NB4 (cell line): ENCODE data around the gene MYCBPAP.
"Not testable (repeated sequence)": the region's sequence is repeated elsewhere in the genome, so short reads cannot be mapped to it uniquely, and the experiment has no call there.

Source experiments
- DNase-seq: peaks from one replicate; pipeline ENCODE4 v3.0.0; 2010; ENCODE audit warnings: low read depth
- H3K4me3 ChIP-seq: one replicate; pipeline ENCODE4 v1.5.1; 2011; ENCODE audit warnings: mild to moderate bottlenecking, low read depth, low read length, moderate library complexity
- MYC ChIP-seq: IDR thresholded peaks from 2 replicates; pipeline ENCODE4 v1.6.1; 2011; ENCODE audit warnings: low read depth, low read length
- POLR2A ChIP-seq: IDR thresholded peaks from 2 replicates; pipeline ENCODE4 v1.6.1; 2011; ENCODE audit warnings: mild to moderate bottlenecking; ENCODE audit not compliant: insufficient read length; ENCODE audit errors: extremely low read depth
- TF ChIP-seq, protein P1 (sequence below): IDR thresholded peaks from one replicate; pipeline ENCODE4 v1.5.1; 2012; ENCODE audit warnings: low read depth, low read length
- TF ChIP-seq, protein P2 (sequence below): IDR thresholded peaks from 2 replicates; pipeline ENCODE4 v1.6.1; 2011; ENCODE audit warnings: low read depth, low read length

Gene MYCBPAP

DNA sequence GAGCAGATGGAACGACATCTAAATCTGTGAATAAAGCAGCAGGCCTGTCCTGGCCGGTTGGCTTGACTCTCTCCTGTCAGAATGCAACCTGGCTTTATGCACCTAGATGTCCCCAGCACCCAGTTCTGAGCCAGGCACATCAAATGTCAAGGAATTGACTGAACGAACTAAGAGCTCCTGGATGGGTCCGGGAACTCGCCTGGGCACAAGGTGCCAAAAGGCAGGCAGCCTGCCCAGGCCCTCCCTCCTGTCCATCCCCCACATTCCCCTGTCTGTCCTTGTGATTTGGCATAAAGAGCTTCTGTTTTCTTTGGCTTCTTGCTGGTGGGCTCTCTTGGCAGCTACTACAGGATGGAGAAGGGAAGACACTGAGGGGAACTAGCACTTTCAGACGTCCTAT is 33.7 kb upstream of the MYCBPAP start:
- no peak for DNase-seq
- TF ChIP-seq, protein P1, sequence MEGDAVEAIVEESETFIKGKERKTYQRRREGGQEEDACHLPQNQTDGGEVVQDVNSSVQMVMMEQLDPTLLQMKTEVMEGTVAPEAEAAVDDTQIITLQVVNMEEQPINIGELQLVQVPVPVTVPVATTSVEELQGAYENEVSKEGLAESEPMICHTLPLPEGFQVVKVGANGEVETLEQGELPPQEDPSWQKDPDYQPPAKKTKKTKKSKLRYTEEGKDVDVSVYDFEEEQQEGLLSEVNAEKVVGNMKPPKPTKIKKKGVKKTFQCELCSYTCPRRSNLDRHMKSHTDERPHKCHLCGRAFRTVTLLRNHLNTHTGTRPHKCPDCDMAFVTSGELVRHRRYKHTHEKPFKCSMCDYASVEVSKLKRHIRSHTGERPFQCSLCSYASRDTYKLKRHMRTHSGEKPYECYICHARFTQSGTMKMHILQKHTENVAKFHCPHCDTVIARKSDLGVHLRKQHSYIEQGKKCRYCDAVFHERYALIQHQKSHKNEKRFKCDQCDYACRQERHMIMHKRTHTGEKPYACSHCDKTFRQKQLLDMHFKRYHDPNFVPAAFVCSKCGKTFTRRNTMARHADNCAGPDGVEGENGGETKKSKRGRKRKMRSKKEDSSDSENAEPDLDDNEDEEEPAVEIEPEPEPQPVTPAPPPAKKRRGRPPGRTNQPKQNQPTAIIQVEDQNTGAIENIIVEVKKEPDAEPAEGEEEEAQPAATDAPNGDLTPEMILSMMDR = no peak
- no peak for TF ChIP-seq POLR2A
- TF ChIP-seq, protein P2, sequence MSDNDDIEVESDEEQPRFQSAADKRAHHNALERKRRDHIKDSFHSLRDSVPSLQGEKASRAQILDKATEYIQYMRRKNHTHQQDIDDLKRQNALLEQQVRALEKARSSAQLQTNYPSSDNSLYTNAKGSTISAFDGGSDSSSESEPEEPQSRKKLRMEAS = no peak
- no peak for TF ChIP-seq MYC
- H3K4me3 ChIP-seq = no peak overlapping the region

DNA sequence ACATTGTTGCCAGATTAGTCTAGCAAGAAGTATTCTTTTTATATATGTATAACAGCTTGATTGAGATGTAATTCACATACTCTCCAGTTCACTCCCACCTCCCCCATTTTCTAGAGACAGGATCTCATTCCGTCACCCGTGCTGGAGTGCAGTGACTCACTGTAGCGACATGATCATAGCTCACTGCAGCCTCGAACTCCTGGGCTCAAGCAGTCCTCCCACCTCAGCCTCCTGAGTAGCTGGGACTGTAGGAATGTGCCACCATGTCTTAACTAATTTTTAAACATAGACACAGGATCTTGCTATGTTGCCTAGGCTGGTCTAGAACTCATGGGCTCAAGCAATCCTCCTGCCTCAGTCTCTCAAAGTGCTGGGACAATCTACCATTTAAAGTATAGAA is 32.9 kb upstream of the MYCBPAP start:
- no peak for DNase-seq
- TF ChIP-seq MYC = no peak
- TF ChIP-seq, protein P1 = no peak
- TF ChIP-seq, protein P2 = no peak
- no peak for TF ChIP-seq POLR2A
- no peak overlapping the region for H3K4me3 ChIP-seq

DNA sequence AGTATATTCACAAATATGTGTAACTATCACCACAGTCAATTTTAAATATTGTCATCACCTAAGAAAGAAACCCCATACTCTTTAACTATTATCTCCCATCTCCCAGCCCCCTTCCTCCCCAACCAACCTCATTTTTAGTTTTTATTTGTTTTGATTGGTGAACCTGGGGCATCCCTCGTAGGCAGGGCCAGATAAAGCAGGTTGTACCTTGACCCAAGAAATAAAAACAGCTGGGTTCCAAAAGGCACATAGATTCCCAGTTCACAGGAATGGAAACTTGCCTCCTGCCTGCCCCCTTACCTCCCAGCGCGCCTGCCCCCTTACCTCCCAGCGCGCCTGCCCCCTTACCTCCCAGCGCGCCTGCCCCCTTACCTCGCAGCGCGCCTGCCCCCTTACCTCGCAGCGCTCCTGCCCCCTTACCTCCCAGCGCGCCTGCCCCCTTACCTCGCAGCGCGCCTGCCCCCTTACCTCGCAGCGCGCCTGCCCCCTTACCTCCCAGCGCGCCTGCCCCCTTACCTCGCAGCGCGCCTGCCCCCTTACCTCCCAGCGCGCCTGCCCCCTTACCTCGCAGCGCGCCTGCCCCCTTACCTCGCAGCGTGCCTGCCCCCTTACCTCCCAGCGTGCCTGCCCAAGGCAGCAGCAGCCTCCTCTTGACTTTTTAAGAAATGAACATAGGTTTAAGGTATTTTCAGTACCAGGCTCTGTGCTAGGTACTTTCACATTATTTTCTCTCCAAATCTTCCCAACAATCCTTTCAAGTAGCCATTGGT is 32.3 kb upstream of the MYCBPAP start:
- DNase-seq = not testable (repeated sequence)

DNA sequence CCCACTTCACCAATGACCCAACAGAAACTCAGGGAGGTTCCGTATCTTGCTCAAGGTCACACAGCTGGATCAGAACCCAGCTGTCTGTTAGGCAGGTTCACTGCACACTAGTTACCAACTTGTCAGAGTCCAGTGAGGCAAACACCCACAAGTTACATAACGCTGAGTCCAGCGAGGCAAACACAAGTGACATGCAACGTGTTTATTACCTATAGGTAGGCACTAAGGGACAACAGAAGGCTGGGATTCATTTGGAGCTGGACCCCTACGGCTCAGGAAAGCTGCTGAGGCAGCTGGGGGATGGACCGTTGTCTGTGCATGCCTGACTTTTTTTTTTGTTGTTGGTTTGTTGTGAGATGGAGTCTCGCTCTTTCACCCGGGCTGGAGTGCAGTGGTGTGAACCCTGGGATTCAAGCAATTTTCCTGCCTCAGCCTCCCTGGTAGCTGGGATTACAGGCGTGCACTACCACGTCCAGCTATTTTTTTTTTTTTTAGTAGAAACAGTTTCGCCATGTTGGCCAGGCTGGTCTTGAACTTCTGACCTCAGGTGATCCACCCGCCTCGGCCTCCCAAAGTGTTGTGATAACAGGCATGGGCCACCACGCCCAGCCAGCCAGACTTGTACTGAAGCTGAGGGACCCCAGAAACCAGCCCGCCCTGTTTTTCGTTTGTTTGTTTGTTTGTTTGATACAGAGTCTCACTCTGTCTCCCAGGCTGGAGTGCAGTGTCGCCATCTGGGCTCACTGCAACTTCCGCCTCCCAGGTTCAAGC is 31.5 kb upstream of the MYCBPAP start:
- TF ChIP-seq, protein P2 = no peak
- TF ChIP-seq MYC = no peak
- TF ChIP-seq, protein P1 = no peak
- TF ChIP-seq POLR2A = no peak
- DNase-seq = no peak
- no peak overlapping the region for H3K4me3 ChIP-seq

More for the DNA sequence above, 32.3 kb upstream of the MYCBPAP start:
- not testable (repeated sequence) for H3K4me3 ChIP-seq

DNA sequence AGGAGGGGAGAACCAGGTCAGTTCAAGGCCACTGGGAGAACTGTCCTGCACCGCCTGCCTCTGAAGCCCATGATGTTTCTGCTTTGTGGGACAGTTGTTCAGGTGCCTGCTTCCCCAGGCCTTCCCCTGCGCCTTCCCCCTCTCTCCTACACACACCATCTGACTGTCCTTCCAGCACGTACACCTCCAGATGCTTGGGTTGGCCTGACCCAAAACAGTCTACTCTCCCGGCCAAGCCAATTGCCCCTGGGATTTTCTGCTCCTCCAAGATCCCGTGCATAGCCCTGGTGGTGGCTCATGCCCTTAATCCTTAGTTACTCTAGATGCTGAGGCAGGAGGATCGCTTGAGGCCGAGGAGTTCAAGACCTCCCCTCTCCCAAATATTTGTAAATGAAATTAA is 30.3 kb upstream of the MYCBPAP start:
- peak overlapping the region; percentile 59 for H3K4me3 ChIP-seq
- DNase-seq = no peak
- TF ChIP-seq, protein P1 = no peak
- TF ChIP-seq POLR2A (no peak), MYC (no peak)
- TF ChIP-seq, protein P2 = no peak

DNA sequence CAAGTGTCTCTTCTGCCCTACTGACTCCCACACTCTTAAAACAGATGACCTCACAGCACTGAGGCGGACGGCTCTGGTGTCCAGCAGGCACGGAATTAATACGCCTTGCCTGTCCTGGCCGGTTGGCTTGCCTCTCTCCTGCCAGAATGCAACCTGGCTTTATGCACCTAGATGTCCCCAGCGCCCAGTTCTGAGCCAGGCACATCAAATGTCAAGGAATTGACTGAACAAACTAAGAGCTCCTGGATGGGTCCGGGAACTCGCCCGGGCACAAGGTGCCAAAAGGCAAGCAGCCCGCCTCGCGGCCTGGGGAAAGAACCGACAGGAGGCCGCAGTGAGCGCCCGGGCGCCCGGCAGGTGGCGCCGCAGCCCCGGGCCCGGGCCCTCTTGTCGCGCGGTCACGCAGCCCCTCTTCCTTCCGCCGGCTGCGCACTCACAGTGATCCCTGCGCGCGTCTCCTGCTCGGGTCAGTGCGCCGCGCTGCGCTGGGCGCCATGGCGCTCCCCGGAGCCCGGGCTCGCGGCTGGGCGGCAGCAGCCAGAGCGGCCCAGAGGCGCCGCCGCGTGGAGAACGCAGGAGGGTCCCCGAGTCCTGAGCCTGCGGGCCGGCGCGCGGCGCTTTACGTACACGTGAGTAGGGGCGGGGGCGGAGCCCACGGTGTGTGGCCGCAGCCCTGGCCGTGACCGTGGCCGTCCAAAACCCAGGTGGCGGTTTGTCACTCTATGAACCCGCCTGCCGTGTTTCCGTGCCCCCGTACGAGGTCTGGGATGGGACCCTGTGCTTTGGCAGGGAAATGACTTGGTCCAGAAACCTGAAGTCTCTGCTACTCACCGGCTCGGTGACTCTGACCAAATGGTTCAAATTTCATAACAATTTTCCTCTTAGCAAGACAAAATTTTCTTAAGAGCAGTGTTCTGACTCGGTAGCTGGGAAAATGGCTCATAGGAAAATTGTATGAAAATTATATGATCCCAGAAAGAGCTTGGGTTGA is 29.6 kb upstream of the MYCBPAP start, which contains the start of gene RSAD1:
Gene RSAD1, plus strand, starts transcription at position 470 of the 991 bp plus-strand sequence. Its CDS starts 25 bp downstream, at position 495.
- H3K4me3 ChIP-seq = peak within 1 kb of the TSS; percentile 85
- TF ChIP-seq, protein P2 = peak; percentile 70
- TF ChIP-seq POLR2A = peak; percentile 78
- peak; percentile 85 for TF ChIP-seq MYC
- TF ChIP-seq, protein P1 = peak; percentile 61
- DNase-seq = peak; percentile 95
